Skeletal muscle tissue (tissue), 4 donors: ENCODE results near the gene BCDIN3D. TPM values are rescaled to one million over a fixed set of nuclear protein-coding genes. Genes with fewer than 3 reads are reported as not detected.

ENCODE experiments used
- H3K27ac ChIP-seq: one replicate; pipeline ENCODE4 v1.7.0; 2013; ENCODE audit warnings: mild to moderate bottlenecking, low read depth, low read length, inconsistent platforms
- H3K27me3 ChIP-seq, 3 donors: one replicate each; pipeline ENCODE4 v1.7.0; 2013; ENCODE audit warnings: low read length in 3 of 3; ENCODE audit not compliant: control insufficient read depth in 3 of 3, insufficient read depth in 3 of 3
- H3K36me3 ChIP-seq, 3 donors: one replicate each; pipeline ENCODE4 v1.7.0; 2013; ENCODE audit warnings: low read length in 3 of 3; ENCODE audit not compliant: control insufficient read depth in 3 of 3, insufficient read depth in 3 of 3
- H3K4me1 ChIP-seq, 3 donors: one replicate each; pipeline ENCODE4 v1.7.0; 2013; ENCODE audit warnings: low read length in 3 of 3, mild to moderate bottlenecking in 3 of 3; ENCODE audit not compliant: control insufficient read depth in 3 of 3, insufficient read depth in 3 of 3
- H3K4me3 ChIP-seq, 3 donors: one replicate each; pipeline ENCODE4 v1.7.0; 2013; ENCODE audit warnings: low read length in 3 of 3
- H3K9ac ChIP-seq, 3 donors: one replicate each; pipeline ENCODE4 v1.7.0; 2013; ENCODE audit warnings: low read length in 3 of 3, mild to moderate bottlenecking in 3 of 3, moderate library complexity in 2 of 3, low read depth in 1 of 3
- H3K9me3 ChIP-seq, 3 donors: one replicate each; pipeline ENCODE4 v1.7.0; 2013; ENCODE audit warnings: low read length in 3 of 3; ENCODE audit not compliant: control insufficient read depth in 3 of 3
- total RNA-seq: library from RNA; depleted of rRNA; stranded (reverse); fragments of >200 nt; gene quantifications from one replicate; pipeline ENCODE4 v1.2.3, GENCODE V29; 2014
- donor health status: Osteomylitis.

Gene BCDIN3D
- total RNA-seq, 1 donor from 2014 or later: 6.8 TPM

DNA sequence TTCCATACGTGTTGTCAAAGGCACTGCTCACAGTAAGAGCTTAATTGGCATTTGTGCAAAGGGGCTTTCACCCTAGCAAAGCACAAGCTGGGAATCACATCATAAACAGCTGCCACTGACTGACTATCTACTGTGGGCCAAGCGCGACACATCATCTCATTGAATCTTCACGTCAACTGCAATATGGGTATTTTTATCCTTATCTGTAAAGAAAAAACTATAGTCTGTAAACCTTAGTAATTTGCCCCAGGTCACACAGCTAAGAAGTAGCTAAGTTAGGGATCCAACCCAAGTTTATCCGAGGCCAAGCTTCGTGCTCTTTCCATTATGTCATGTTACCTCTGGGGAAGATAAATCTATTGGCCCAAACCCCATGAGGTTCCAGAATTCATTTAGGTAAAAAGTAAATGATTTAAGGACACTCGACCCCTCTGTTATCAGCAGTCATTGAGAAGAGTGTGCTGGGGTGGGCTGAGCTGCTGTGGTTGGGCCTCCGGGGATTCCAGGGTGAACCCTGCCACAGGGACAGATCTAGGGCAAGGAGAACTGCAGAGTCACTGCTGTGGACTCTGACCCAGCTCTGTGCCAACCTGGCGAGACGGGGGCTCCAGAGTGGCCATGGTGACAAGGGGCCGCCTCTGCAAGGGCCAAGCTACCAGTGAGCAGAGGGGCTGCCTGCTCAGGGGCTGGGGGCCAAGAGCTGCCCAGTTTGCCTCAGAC lies 42.3 kb downstream of the BCDIN3D start:
- H3K9ac ChIP-seq: peak overlapping the region in 2 of 3 donors; percentile 53 to 74
- no peaks in the 10 kb centered on the region for H3K9me3 ChIP-seq
- H3K4me1 ChIP-seq: peaks cover 19 to 23% (median 21%) of the 10 kb centered on the region in 3 donors
- peak overlapping the region in 2 of 3 donors; percentile 18 to 49 for H3K4me3 ChIP-seq
- H3K27ac ChIP-seq: peak overlapping the region; percentile 83
- peaks cover 52 to 62% (median 58%) of the 10 kb centered on the region in 3 donors for H3K36me3 ChIP-seq
- H3K27me3 ChIP-seq: no peaks in the 10 kb centered on the region

- Histone ChIP-seq H3K36me3 (peaks cover 43 to 52% (median 45%) of the 10 kb centered on the region in 3 donors), H3K9ac (no peak overlapping the region), H3K4me3 (no peak overlapping the region), H3K27me3 (no peaks in the 10 kb centered on the region), H3K4me1 (peaks cover 19 to 23% (median 21%) of the 10 kb centered on the region in 3 donors), H3K9me3 (no peaks in the 10 kb centered on the region), H3K27ac (no peak overlapping the region)
These were observed 44.0 kb downstream of the BCDIN3D start for GRCh38 chr12:49798934-49799333.

DNA sequence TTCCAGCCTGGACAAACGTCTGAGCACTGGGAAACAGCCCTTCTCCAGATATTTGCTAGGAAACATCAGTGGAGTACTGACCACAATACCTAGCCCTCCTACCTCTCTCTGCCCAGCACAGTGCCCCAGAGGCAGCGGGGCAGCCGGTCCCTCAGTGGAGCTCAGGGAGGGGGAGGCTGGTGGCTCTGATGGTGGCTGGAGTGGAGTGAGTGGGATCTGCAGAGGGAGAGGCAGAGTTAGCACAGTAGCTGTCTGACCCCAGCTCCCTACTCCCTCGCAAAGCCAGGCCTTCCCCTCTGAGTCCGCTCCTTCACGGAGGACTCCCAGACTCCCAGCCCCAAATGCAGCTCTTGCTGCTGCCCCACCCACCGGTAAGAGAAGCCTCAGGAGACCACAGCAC lies 44.7 kb downstream of the BCDIN3D start:
- Histone ChIP-seq H3K27ac (no peak overlapping the region), H3K36me3 (peaks cover 39 to 52% (median 41%) of the 10 kb centered on the region in 3 donors), H3K4me1 (peaks cover 19 to 23% (median 21%) of the 10 kb centered on the region in 3 donors), H3K9me3 (no peaks in the 10 kb centered on the region), H3K9ac (no peak overlapping the region), H3K4me3 (no peak overlapping the region), H3K27me3 (no peaks in the 10 kb centered on the region)

DNA sequence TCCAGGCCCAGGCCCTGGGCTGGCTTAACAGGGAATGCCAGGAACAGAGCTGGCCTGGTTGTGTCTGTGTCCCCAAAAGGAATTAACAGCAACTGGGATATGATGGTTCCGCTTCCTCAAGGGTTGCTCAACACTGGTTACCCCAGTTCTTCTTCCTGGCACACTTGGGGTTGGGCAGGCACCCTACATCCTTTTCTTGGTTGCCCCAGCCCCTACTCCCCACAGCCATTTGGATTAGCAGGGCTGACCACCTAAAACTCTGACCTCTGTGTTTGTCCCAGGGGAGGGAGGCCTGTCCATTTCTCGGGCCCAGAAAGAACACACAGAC lies 45.5 kb downstream of the BCDIN3D start:
- H3K9me3 ChIP-seq: no peaks in the 10 kb centered on the region
- H3K9ac ChIP-seq: no peak overlapping the region
- no peaks in the 10 kb centered on the region for H3K27me3 ChIP-seq
- peaks cover 19 to 23% (median 21%) of the 10 kb centered on the region in 3 donors for H3K4me1 ChIP-seq
- H3K4me3 ChIP-seq: no peak overlapping the region
- H3K27ac ChIP-seq: no peak overlapping the region
- peaks cover 33 to 50% (median 34%) of the 10 kb centered on the region in 3 donors for H3K36me3 ChIP-seq

- H3K9ac ChIP-seq: no peak overlapping the region
- H3K4me1 ChIP-seq: peaks cover 19 to 21% (median 21%) of the 10 kb centered on the region in 3 donors
- H3K9me3 ChIP-seq: no peaks in the 10 kb centered on the region
- H3K36me3 ChIP-seq: peaks cover 34 to 53% (median 35%) of the 10 kb centered on the region in 3 donors
- H3K27me3 ChIP-seq: no peaks in the 10 kb centered on the region
- no peak overlapping the region for H3K27ac ChIP-seq
- H3K4me3 ChIP-seq: no peak overlapping the region
These were observed 46.1 kb downstream of the BCDIN3D start for GRCh38 chr12:49796606-49797448.

DNA sequence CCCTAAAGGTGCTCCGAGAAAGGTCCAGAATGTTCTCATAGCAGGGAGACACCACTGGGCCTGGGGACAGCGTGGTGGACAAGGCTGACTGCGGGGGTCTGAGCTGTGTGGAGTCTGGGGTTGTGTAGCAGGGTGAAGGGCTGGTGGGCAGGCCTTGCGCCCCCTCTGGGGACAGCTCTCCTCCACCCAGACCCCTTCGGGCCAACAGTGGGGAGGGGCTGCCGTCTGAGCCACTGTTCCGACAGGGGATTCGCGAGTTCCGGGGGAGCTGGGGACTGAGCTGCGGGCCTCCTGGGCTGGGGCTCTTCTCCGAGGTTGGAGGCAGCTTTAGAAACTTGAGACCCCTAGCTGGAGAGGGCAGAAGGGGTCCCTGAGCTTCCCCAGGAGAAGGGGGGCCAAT lies 46.8 kb downstream of the BCDIN3D start:
- H3K27me3 ChIP-seq: no peaks in the 10 kb centered on the region
- H3K27ac ChIP-seq: no peak overlapping the region
- peaks cover 12 to 14% (median 14%) of the 10 kb centered on the region in 3 donors for H3K4me1 ChIP-seq
- H3K9me3 ChIP-seq: no peaks in the 10 kb centered on the region
- H3K36me3 ChIP-seq: peaks cover 34 to 49% (median 39%) of the 10 kb centered on the region in 3 donors
- no peak overlapping the region for H3K4me3 ChIP-seq
- no peak overlapping the region for H3K9ac ChIP-seq

DNA sequence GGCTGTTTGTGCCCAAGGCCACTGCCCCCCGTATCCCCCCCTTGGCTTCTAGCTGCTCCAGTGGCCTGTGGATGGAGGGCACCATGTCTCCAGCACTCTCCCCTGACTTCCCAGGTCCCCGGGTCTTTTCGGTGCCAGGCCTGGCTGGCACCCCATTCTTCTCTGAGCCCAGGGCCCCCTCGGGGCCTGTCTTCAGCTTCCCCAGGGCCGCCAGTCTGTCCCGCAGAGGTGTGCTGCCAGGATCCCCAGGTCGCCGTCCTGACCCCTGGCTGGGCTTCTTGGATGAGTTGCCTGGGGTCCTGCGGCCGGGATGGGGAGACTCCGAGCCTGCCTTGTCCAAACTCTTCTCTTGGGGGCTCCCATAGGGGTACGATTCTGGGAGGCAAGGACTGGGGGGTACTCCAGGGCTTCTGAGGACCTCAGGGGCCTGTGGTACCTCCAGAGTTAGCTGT lies 47.2 kb downstream of the BCDIN3D start:
- peaks cover 34 to 50% (median 39%) of the 10 kb centered on the region in 3 donors for H3K36me3 ChIP-seq
- H3K4me1 ChIP-seq: peaks cover 7 to 9% (median 9%) of the 10 kb centered on the region in 3 donors
- no peak overlapping the region for H3K4me3 ChIP-seq
- no peak overlapping the region for H3K27ac ChIP-seq
- H3K9me3 ChIP-seq: no peaks in the 10 kb centered on the region
- H3K9ac ChIP-seq: no peak overlapping the region
- no peaks in the 10 kb centered on the region for H3K27me3 ChIP-seq

GRCh38 chr12:49794811-49795653 lies 47.9 kb downstream of the BCDIN3D start:
- H3K4me3 ChIP-seq: no peak overlapping the region
- peaks cover 34 to 45% (median 42%) of the 10 kb centered on the region in 3 donors for H3K36me3 ChIP-seq
- no peak overlapping the region for H3K27ac ChIP-seq
- no peaks in the 10 kb centered on the region for H3K27me3 ChIP-seq
- H3K9me3 ChIP-seq: no peaks in the 10 kb centered on the region
- peaks cover under 1 to 4% (median 3%) of the 10 kb centered on the region in 3 donors for H3K4me1 ChIP-seq
- no peak overlapping the region for H3K9ac ChIP-seq

DNA sequence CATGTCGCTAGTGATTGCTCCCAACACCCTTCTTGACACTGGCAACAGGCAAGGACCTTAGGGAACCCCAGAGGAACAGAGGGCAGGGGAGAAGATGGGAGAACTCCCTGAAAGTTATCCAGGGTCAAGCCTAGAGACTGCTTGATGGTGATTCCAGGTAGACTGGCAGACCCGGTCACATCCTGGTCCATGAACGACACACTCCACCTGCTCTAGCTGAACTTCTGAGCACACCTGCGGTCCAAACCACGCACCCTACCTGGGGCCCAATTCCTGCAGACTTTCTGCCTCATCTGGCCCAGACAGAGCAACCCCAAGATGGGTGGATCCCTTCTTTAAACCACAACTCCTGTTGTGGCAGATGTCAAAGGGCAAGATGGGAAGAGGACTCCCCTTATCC lies 48.9 kb downstream of the BCDIN3D start:
- H3K4me1 ChIP-seq: no peaks in the 10 kb centered on the region
- no peak overlapping the region for H3K9ac ChIP-seq
- peaks cover 37 to 45% (median 45%) of the 10 kb centered on the region in 3 donors for H3K36me3 ChIP-seq
- no peaks in the 10 kb centered on the region for H3K9me3 ChIP-seq
- H3K27ac ChIP-seq: no peak overlapping the region
- no peak overlapping the region for H3K4me3 ChIP-seq
- no peaks in the 10 kb centered on the region for H3K27me3 ChIP-seq
